Measurements from ENCODE around the gene GBGT1. TPM values are rescaled to one million over a fixed set of nuclear protein-coding genes. Genes with fewer than 3 reads are reported as not detected.

GBGT1 gene
- total and polyA plus RNA-seq, 9 of the 15 experiments (the other 6 are each of a cell fraction or from before 2014, with no cell fraction given), result 0.55 to 25.8 (median 13.7) TPM

DNA sequence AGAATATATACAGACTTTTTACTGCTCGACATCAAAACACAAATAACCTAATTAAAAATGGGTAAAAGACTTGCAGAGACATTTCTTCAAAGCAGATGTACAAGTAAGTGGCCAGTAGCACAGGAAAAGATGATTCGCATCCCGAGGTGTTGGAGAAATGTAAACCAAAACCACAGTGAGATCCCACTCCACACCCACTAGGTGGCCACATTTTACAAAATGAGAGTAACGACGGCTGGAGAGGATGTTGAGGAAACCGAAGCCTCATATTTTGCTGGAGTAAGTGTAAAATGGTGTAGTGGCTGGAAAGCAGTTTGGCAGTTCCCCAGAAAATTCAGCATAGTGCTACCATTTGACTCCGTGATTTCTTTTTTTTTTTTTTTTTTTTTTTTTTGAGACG lies 21.3 kb upstream of the GBGT1 start (continued):
- TF ChIP-seq YY1 (IDR thresholded peaks at IDR 0.05; ENCODE audit: borderline replicate concordance in 1 of 3, control insufficient read depth in 1 of 3, extremely low read depth in 1 of 3, insufficient read depth in 3 of 3, insufficient read length in 1 of 3, insufficient replicate concordance in 2 of 3, low read depth in 1 of 3, low read length in 2 of 3) (peak in 1 of 3 experiments; percentile 29), RAD21 (CRISPR knock-in tag; conservative IDR thresholded peaks at IDR 0.05 in 1 of 2, IDR thresholded peaks at IDR 0.05 in 1 of 2) (peak; percentile 63 to 84), ZNF24 (IDR thresholded peaks at IDR 0.05) (peak; percentile 45; the same call in 1 of the 2 replicates), CTCF (IDR thresholded peaks at IDR 0.05 in 2 of 3, conservative IDR thresholded peaks at IDR 0.05 in 1 of 3; ENCODE audit: insufficient read depth in 2 of 3, low read depth in 1 of 3, low read length in 3 of 3) (peak; percentile 71 to 88 (median 86)), JUND (IDR thresholded peaks at IDR 0.05; ENCODE audit: borderline replicate concordance, low read depth, low read length) (peak; percentile 33; the same call in 1 of the 2 replicates), JUND (tag; IDR thresholded peaks at IDR 0.05; ENCODE audit: borderline replicate concordance, low read depth, low read length) (no peak; the same call in 2 of the 3 replicates), REST (IDR thresholded peaks at IDR 0.05; ENCODE audit: borderline replicate concordance) (peak; percentile 66), REST (CRISPR knock-in tag; IDR thresholded peaks at IDR 0.05; ENCODE audit: low read depth) (no peak), ARID2 (IDR thresholded peaks at IDR 0.05) (peak; percentile 66; the same call in 1 of the 2 replicates), ZNF699 (CRISPR knock-in tag; IDR thresholded peaks at IDR 0.05; ENCODE audit: insufficient replicate concordance) (no peak), ESRRB (CRISPR knock-in tag; IDR thresholded peaks at IDR 0.05; ENCODE audit: borderline replicate concordance) (no peak)

All from K562 (cell line).